Sigmoid colon (tissue), 7 donors: ENCODE measurements around the gene FUOM. TPM values are rescaled to one million over a fixed set of nuclear protein-coding genes. Genes with fewer than 3 reads are reported as not detected.

Experiments used
- DNase-seq: peaks from one replicate; pipeline ENCODE4 v3.0.0-alpha.2; 2019
- H3K27ac ChIP-seq, 4 donors: fragments of 200-600 bp; sonication (generic); one replicate each; pipeline ENCODE4 v1.5.1; 2016 to 2019; ENCODE audit warnings: mild to moderate bottlenecking in 1 of 4
- H3K27me3 ChIP-seq, 3 donors: fragments of 200-600 bp; sonication (generic); one replicate each; pipeline ENCODE4 v1.5.1; 2019; ENCODE audit warnings: mild to moderate bottlenecking in 1 of 3
- H3K36me3 ChIP-seq, 4 donors: fragments of 200-600 bp; sonication (generic); one replicate each; pipeline ENCODE4 v1.5.1; 2016 to 2019
- H3K4me1 ChIP-seq, 4 donors: fragments of 200-600 bp; sonication (generic); one replicate each; pipeline ENCODE4 v1.5.1; 2017 to 2019
- H3K4me3 ChIP-seq, 4 donors: fragments of 200-600 bp; sonication (generic); one replicate each; pipeline ENCODE4 v1.5.1; 2017 to 2019; ENCODE audit warnings: mild to moderate bottlenecking in 2 of 4, moderate library complexity in 1 of 4
- H3K9me3 ChIP-seq, 4 donors: fragments of 200-600 bp in 3 of 4; sonication (generic) in 3 of 4; one replicate each; pipeline versions ENCODE4 v1.5.1 to v1.6.1; 2013 to 2019
- CTCF ChIP-seq, 4 experiments: fragments of 450-650 bp in 3 of 4; fragments of 200-600 bp in 1 of 4; IDR thresholded peaks; one replicate each; pipeline ENCODE4 v1.5.1; 2016 to 2019; ENCODE audit warnings: antibody characterized with exemption in 4 of 4, mild to moderate bottlenecking in 3 of 4, moderate library complexity in 2 of 4
- EP300 ChIP-seq, 4 donors: sonication (generic); formaldehyde crosslinking; IDR thresholded peaks; one replicate each; pipeline ENCODE4 v1.6.1; 2017; ENCODE audit warnings: antibody characterized with exemption in 4 of 4
- POLR2A ChIP-seq, 2 donors: fragments of 450-650 bp; IDR thresholded peaks; one replicate each; pipeline ENCODE4 v1.6.1; 2016; ENCODE audit warnings: antibody characterized with exemption in 2 of 2, mild to moderate bottlenecking in 2 of 2, moderate library complexity in 2 of 2
- POLR2AphosphoS5 ChIP-seq, 4 donors: sonication (generic); formaldehyde crosslinking; IDR thresholded peaks; one replicate each; pipeline ENCODE4 v1.6.1; 2017; ENCODE audit warnings: antibody characterized with exemption in 4 of 4
- whole genome bisulfite sequencing, 2 donors: extraction: QIAGEN DNeasy Blood & Tissue Kit; methylation state at CpG; one replicate each; pipeline ENCODE4 v1.1.7; 2013; 5-methylcytosine and 5-hydroxymethylcytosine counted together
- intact Hi-C: fragments of 100-400 bp; cut with DNase I; formaldehyde crosslinking; loops from one replicate; pipeline ENCODE4 v1.15.1; 2023
- polyA plus RNA-seq, 3 donors: library from polyadenylated mRNA; stranded (reverse); fragments of 200-250 nt; gene quantifications; one replicate each; pipeline ENCODE4 v1.2.3, GENCODE V29; 2013
- total RNA-seq, 4 donors: library from RNA; depleted of rRNA; stranded (reverse); fragments of >200 nt; gene quantifications; one replicate each; pipeline ENCODE4 v1.1.0, GENCODE V29; 2016
- donor health status: healthy with polysubstance abuse.
- donor health status: Bipolar disorder and iron deficiency.
- donor health status: healthy.

The FUOM gene
- total and polyA plus RNA-seq, 7 donors = 8.0 to 98.0 (median 25.7) TPM

DNA sequence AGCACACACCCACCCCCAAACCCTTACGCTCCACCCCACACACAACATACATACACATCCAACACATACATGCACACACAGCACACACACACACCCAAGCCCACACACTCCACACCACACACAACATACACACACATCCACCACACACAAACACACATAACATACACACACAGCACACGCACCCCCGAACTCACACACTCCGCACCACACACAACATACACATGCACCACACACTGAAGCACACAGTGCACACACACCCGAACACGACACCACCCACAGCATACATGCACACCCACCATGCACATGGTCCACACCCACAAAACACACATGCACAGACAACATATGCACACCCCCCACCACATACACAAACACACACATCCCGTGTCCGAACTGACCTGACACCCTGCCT, 8.7 kb downstream of the FUOM start:
- H3K27me3 ChIP-seq = peaks cover 4 to 68% (median 23%) of the 10 kb centered on the region in 3 donors
- DNase-seq = no peak
- H3K4me1 ChIP-seq = no peaks in the 10 kb centered on the region
- H3K36me3 ChIP-seq = no peaks in the 10 kb centered on the region
- H3K9me3 ChIP-seq = no peaks in the 10 kb centered on the region
- WGBS, 2 donors = 76 to 86% methylated on average over 8 of the region's 8 CpGs
- intact Hi-C loops = no loop called here
- no peak overlapping the region for H3K27ac ChIP-seq
- no peak for TF ChIP-seq CTCF (IDR thresholded peaks at IDR 0.05)
- H3K4me3 ChIP-seq = no peak overlapping the region

DNA sequence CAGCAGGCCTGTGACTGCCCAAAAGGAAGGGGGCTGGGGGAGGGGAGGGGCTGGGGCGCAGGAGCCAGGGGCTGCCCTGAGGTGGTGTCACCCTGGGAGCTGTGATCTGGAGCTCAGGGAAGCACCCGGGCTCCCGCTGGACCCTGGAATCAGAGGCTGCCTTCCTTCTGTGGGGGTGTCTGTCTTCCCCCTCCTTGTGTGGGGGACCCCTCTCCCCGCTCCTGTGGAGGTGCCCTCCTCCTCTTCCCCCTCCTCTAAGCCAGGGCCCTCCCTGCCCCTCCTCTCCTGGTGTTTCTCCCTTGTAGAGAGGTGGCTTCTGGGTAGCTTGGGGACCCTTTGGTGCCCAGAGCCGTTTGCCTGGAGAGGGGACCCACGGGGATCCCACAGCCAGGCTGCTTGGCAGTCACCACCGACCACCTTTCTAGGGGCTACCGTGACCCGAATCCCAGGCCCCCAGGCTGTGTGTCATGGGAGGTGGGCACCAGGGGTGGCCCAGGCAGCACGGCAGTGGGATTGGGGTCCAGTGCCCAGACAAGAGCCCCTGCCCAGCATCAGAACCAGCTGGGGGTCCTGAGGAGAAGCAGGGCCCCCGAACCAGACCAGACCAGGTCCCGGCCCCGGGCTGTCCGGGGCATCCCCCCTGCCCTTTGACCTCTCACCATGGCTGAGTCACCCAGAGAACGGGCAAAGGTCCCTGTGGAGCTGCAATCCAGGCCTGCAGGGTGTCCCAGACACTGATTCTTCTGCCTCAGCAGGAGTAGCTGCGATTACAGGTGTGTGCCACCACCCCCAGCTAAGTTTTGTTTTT, 9.9 kb downstream of the FUOM start:
- Histone ChIP-seq H3K27me3 (peaks cover 4 to 70% (median 21%) of the 10 kb centered on the region in 3 donors), H3K27ac (no peak overlapping the region), H3K36me3 (no peaks in the 10 kb centered on the region), H3K9me3 (no peaks in the 10 kb centered on the region), H3K4me3 (no peak overlapping the region), H3K4me1 (no peaks in the 10 kb centered on the region)
- WGBS, 2 donors = 26 to 57% methylated on average over 16 of the region's 16 CpGs
- TF ChIP-seq EP300 (IDR thresholded peaks at IDR 0.05) (no peak), POLR2A (IDR thresholded peaks at IDR 0.05) (no peak), CTCF (IDR thresholded peaks at IDR 0.05) (no peak), POLR2AphosphoS5 (IDR thresholded peaks at IDR 0.05) (no peak)
- no peak for DNase-seq
- intact Hi-C loops = no loop called here

GRCh38 chr10:133346413-133346812, 11.4 kb downstream of the FUOM start:
- H3K4me1 ChIP-seq = no peaks in the 10 kb centered on the region
- H3K36me3 ChIP-seq = no peaks in the 10 kb centered on the region
- H3K27me3 ChIP-seq = peaks cover 4 to 79% (median 21%) of the 10 kb centered on the region in 3 donors
- no peak overlapping the region for H3K4me3 ChIP-seq
- intact Hi-C loops = no loop called here
- H3K27ac ChIP-seq = no peak overlapping the region
- DNase-seq = no peak
- 52 to 54% methylated on average over 11 of the region's 11 CpGs for WGBS, 2 donors
- TF ChIP-seq POLR2AphosphoS5 (IDR thresholded peaks at IDR 0.05) (no peak), EP300 (IDR thresholded peaks at IDR 0.05) (no peak), CTCF (IDR thresholded peaks at IDR 0.05) (no peak), POLR2A (IDR thresholded peaks at IDR 0.05) (no peak)
- H3K9me3 ChIP-seq = no peaks in the 10 kb centered on the region

- intact Hi-C loops = no loop called here
- H3K36me3 ChIP-seq = no peaks in the 10 kb centered on the region
- peaks cover 4 to 83% (median 17%) of the 10 kb centered on the region in 3 donors for H3K27me3 ChIP-seq
- TF ChIP-seq POLR2AphosphoS5 (IDR thresholded peaks at IDR 0.05) (no peak), CTCF (IDR thresholded peaks at IDR 0.05) (no peak), POLR2A (IDR thresholded peaks at IDR 0.05) (no peak), EP300 (IDR thresholded peaks at IDR 0.05) (no peak)
- no peak overlapping the region for H3K4me3 ChIP-seq
- H3K27ac ChIP-seq = no peak overlapping the region
- 74 to 75% methylated on average over 5 of the region's 5 CpGs for WGBS, 2 donors
- no peaks in the 10 kb centered on the region for H3K4me1 ChIP-seq
- no peak for DNase-seq
- no peaks in the 10 kb centered on the region for H3K9me3 ChIP-seq
Observed at GRCh38 chr10:133344236-133344635, 13.6 kb downstream of the FUOM start.

GRCh38 chr10:133343558-133343957, 14.3 kb downstream of the FUOM start:
- no peak overlapping the region for H3K27ac ChIP-seq
- no peaks in the 10 kb centered on the region for H3K9me3 ChIP-seq
- no peak overlapping the region for H3K4me3 ChIP-seq
- no peak for DNase-seq
- WGBS, 2 donors = 48 to 59% methylated on average over 9 of the region's 9 CpGs
- no peak for TF ChIP-seq CTCF (IDR thresholded peaks at IDR 0.05)
- no peak for TF ChIP-seq EP300 (IDR thresholded peaks at IDR 0.05)
- TF ChIP-seq POLR2AphosphoS5 (IDR thresholded peaks at IDR 0.05) = no peak
- TF ChIP-seq POLR2A (IDR thresholded peaks at IDR 0.05) = no peak
- H3K4me1 ChIP-seq = no peaks in the 10 kb centered on the region
- no peaks in the 10 kb centered on the region for H3K36me3 ChIP-seq
- H3K27me3 ChIP-seq = peaks cover 4 to 84% (median 23%) of the 10 kb centered on the region in 3 donors
- intact Hi-C loops = no loop called here
